Neural progenitor cell (in vitro differentiated cells): Measurements from ENCODE around the gene APOE. TPM values are rescaled to one million over a fixed set of nuclear protein-coding genes. Genes with fewer than 3 reads are reported as not detected.

Source experiments
- DNase-seq: peaks from one replicate; pipeline ENCODE4 v3.0.0-alpha.2; 2016; ENCODE audit warnings: low spot score
- H2AFZ ChIP-seq: fragments of 200-600 bp; sonication (generic); replicated peaks from 2 replicates; pipeline ENCODE4 v1.6.1; 2016; ENCODE audit warnings: antibody characterized with exemption
- H3F3A ChIP-seq: fragments of 200-600 bp; sonication (generic); 2 replicates; pipeline ENCODE4 v1.6.1; 2016; ENCODE audit warnings: antibody characterized with exemption, low read depth
- H3K27ac ChIP-seq: fragments of 200-600 bp; sonication (generic); 2 replicates; pipeline ENCODE4 v1.5.1; 2016; ENCODE audit warnings: mild to moderate bottlenecking
- H3K27me3 ChIP-seq: fragments of 200-600 bp; sonication (generic); 2 replicates; pipeline ENCODE4 v1.6.1; 2016; ENCODE audit warnings: mild to moderate bottlenecking, moderate library complexity
- H3K36me3 ChIP-seq: fragments of 200-600 bp; sonication (generic); 2 replicates; pipeline ENCODE4 v1.5.1; 2016
- H3K4me1 ChIP-seq: fragments of 200-600 bp; sonication (generic); 2 replicates; pipeline ENCODE4 v1.6.1; 2016; ENCODE audit warnings: mixed run types
- H3K4me2 ChIP-seq: fragments of 200-600 bp; sonication (generic); 2 replicates; pipeline ENCODE4 v1.6.1; 2016
- H3K4me3 ChIP-seq: fragments of 200-600 bp; sonication (generic); 2 replicates; pipeline ENCODE4 v1.5.1; 2016
- H3K79me2 ChIP-seq: fragments of 200-600 bp; sonication (generic); 2 replicates; pipeline ENCODE4 v1.6.1; 2016; ENCODE audit warnings: low read depth
- H3K9ac ChIP-seq: fragments of 200-600 bp; sonication (generic); 2 replicates; pipeline ENCODE4 v1.6.1; 2016
- H3K9me3 ChIP-seq: fragments of 200-600 bp; sonication (generic); 2 replicates; pipeline ENCODE4 v1.5.1; 2016; ENCODE audit warnings: low read depth
- H4K20me1 ChIP-seq: fragments of 200-600 bp; sonication (generic); 2 replicates; pipeline ENCODE4 v1.6.1; 2016; ENCODE audit warnings: low read depth
- H3K27ac Mint-ChIP-seq: 3 replicates; pipeline ENCODE4 v1.8.0; 2021; ENCODE audit warnings: mixed read lengths
- H3K27me3 Mint-ChIP-seq: 2 replicates; pipeline ENCODE4 v1.8.0; 2022; ENCODE audit warnings: low read depth, mild to moderate bottlenecking, inconsistent platforms, moderate library complexity, mixed read lengths; ENCODE audit not compliant: insufficient read depth
- H3K36me3 Mint-ChIP-seq: 3 replicates; pipeline ENCODE4 v1.8.0; 2021; ENCODE audit warnings: mixed read lengths
- H3K4me1 Mint-ChIP-seq: 3 replicates; pipeline ENCODE4 v1.8.0; 2021; ENCODE audit warnings: mixed read lengths
- H3K4me3 Mint-ChIP-seq: 3 replicates; pipeline ENCODE4 v1.8.0; 2021; ENCODE audit warnings: mild to moderate bottlenecking, moderate library complexity, mixed read lengths
- H3K9me3 Mint-ChIP-seq: 3 replicates; pipeline ENCODE4 v1.8.0; 2020; ENCODE audit warnings: mixed read lengths
- EZH2 ChIP-seq: fragments of 200-600 bp; sonication (generic); IDR thresholded peaks from 2 replicates; pipeline ENCODE4 v1.6.1; 2017; ENCODE audit warnings: antibody characterized with exemption, mild to moderate bottlenecking, moderate library complexity
- EZH2phosphoT487 ChIP-seq: fragments of 200-600 bp; sonication (generic); IDR thresholded peaks from 2 replicates; pipeline ENCODE4 v1.6.1; 2017; ENCODE audit warnings: antibody characterized with exemption
- total RNA-seq: library from RNA; depleted of rRNA; stranded (reverse); fragments of >200 nt; gene quantifications from 2 replicates; pipeline ENCODE4 v1.2.3, GENCODE V29; 2015; ENCODE audit warnings: low replicate concordance
- TF ChIP-seq, protein P1 (sequence below): fragments of 200-600 bp; sonication (generic); IDR thresholded peaks from 2 replicates; pipeline ENCODE4 v1.5.1; 2017; ENCODE audit warnings: antibody characterized with exemption, mild to moderate bottlenecking

Gene APOE
- total RNA-seq, 1 donor from 2014 or later, result 195 TPM

DNA sequence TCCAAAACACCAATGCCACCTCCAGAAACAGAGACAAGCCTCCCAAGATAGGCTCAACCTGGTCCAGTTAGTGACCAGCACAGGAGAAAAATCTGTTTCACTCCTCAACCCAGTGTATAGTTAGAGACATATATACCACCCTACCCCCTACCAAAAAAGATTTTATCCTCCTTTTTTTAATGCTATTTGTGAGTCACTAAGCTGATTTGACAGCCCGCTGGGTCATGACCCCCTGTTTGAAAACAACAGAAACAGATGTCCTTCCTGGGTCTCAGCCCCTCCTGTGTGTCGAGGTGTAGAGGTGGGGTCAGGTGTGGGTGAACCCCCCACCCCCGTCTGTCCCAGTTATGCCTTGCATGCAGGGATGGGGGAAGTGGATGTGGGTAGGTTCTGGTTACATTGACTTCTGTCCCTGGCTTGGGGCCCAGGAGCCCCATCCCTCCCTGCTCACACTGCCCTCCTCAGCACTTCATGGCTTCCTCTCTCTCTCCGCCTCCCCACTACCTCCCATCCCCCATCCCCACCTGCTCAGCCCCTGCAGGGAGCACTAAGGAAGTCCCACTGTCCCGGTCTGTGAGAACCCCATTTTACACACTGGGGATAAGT is 28.6 kb upstream of the APOE start:
- H3K9me3 Mint-ChIP-seq, result no peaks in the 10 kb centered on the region
- H3K36me3 Mint-ChIP-seq, result peaks cover 28% of the 10 kb centered on the region
- H3K4me3 ChIP-seq, result no peak overlapping the region
- H3K9ac ChIP-seq, result no peak overlapping the region
- no peaks in the 10 kb centered on the region for H3F3A ChIP-seq
- H3K4me2 ChIP-seq, result no peak overlapping the region
- peak overlapping the region; percentile 13 for H3K27ac Mint-ChIP-seq
- no peak overlapping the region for H2AFZ ChIP-seq
- peaks cover 29% of the 10 kb centered on the region for H4K20me1 ChIP-seq
- no peak for TF ChIP-seq EZH2
- TF ChIP-seq EZH2phosphoT487, result no peak
- TF ChIP-seq, protein P1, sequence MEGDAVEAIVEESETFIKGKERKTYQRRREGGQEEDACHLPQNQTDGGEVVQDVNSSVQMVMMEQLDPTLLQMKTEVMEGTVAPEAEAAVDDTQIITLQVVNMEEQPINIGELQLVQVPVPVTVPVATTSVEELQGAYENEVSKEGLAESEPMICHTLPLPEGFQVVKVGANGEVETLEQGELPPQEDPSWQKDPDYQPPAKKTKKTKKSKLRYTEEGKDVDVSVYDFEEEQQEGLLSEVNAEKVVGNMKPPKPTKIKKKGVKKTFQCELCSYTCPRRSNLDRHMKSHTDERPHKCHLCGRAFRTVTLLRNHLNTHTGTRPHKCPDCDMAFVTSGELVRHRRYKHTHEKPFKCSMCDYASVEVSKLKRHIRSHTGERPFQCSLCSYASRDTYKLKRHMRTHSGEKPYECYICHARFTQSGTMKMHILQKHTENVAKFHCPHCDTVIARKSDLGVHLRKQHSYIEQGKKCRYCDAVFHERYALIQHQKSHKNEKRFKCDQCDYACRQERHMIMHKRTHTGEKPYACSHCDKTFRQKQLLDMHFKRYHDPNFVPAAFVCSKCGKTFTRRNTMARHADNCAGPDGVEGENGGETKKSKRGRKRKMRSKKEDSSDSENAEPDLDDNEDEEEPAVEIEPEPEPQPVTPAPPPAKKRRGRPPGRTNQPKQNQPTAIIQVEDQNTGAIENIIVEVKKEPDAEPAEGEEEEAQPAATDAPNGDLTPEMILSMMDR, result no peak
- no peaks in the 10 kb centered on the region for H3K4me1 Mint-ChIP-seq
- no peaks in the 10 kb centered on the region for H3K27me3 ChIP-seq
- H3K36me3 ChIP-seq, result no peaks in the 10 kb centered on the region
- no peaks in the 10 kb centered on the region for H3K4me1 ChIP-seq
- DNase-seq, result no peak
- H3K27me3 Mint-ChIP-seq, result peaks cover 6% of the 10 kb centered on the region
- H3K9me3 ChIP-seq, result no peaks in the 10 kb centered on the region
- no peak overlapping the region for H3K27ac ChIP-seq
- H3K79me2 ChIP-seq, result no peaks in the 10 kb centered on the region
- no peak overlapping the region for H3K4me3 Mint-ChIP-seq

DNA sequence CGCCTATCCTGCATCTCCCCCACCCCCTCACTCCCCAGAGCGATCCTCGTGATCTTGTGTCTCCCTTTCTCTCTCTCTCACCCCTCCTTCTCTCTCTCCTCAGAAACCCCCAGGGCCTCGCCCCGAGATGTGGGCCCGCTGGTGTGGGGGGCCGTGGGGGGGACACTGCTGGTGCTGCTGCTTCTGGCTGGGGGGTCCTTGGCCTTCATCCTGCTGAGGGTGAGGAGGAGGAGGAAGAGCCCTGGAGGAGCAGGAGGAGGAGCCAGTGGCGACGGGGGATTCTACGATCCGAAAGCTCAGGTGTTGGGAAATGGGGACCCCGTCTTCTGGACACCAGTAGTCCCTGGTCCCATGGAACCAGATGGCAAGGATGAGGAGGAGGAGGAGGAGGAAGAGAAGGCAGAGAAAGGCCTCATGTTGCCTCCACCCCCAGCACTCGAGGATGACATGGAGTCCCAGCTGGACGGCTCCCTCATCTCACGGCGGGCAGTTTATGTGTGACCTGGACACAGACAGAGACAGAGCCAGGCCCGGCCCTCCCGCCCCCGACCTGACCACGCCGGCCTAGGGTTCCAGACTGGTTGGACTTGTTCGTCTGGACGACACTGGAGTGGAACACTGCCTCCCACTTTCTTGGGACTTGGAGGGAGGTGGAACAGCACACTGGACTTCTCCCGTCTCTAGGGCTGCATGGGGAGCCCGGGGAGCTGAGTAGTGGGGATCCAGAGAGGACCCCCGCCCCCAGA is 27.3 kb upstream of the APOE start:
- TF ChIP-seq, protein P1, result no peak
- TF ChIP-seq EZH2phosphoT487 (no peak), EZH2 (no peak)
- H3K4me3 ChIP-seq, result no peak overlapping the region
- H3K9me3 Mint-ChIP-seq, result no peaks in the 10 kb centered on the region
- no peak overlapping the region for H3K27ac Mint-ChIP-seq
- no peaks in the 10 kb centered on the region for H3K27me3 ChIP-seq
- no peak for DNase-seq
- no peaks in the 10 kb centered on the region for H3K9me3 ChIP-seq
- no peak overlapping the region for H3K4me3 Mint-ChIP-seq
- no peak overlapping the region for H2AFZ ChIP-seq
- H3F3A ChIP-seq, result no peaks in the 10 kb centered on the region
- peaks cover 5% of the 10 kb centered on the region for H3K27me3 Mint-ChIP-seq
- peaks cover 19% of the 10 kb centered on the region for H3K36me3 Mint-ChIP-seq
- H3K27ac ChIP-seq, result no peak overlapping the region
- H3K9ac ChIP-seq, result no peak overlapping the region
- H3K4me1 Mint-ChIP-seq, result no peaks in the 10 kb centered on the region
- H3K36me3 ChIP-seq, result no peaks in the 10 kb centered on the region
- no peaks in the 10 kb centered on the region for H3K4me1 ChIP-seq
- H3K79me2 ChIP-seq, result no peaks in the 10 kb centered on the region
- H4K20me1 ChIP-seq, result peaks cover 20% of the 10 kb centered on the region
- no peak overlapping the region for H3K4me2 ChIP-seq

DNA sequence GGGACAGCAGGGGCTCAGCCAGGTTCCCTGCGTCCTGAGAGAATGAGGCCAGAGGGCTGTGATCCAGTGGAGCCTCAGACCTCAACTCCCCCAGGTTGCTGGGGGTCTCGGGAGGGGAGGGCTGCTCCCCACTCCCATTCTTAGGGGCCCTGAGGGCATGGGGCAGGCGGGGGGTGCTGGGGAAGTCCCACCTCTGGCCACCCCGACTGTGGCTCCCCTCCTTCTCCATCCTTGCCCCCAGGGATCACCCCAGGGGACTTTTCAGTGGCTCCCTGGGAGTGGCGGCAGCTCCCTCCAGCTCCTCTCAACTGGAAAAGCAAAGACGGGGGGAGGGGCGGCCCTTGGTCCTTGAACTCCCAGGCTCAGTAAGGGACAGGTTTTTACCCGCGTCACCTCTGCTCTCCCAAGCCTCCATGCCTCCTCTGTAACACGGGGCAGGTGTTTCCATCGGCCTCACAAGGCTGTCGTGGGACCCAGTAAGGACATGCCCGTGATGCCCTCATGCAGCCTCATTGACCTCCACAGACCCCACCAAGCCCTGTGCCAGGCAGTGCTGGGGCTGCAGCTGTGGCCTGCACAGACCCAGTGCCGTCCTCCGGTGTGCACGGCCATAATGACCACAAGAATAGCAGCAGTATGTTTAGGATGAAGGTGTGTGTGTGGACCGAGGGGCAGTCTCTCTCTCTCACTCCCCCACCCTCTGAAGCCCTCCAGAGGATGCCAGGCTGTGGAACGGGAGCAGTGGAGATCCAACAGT is 26.1 kb upstream of the APOE start:
- Histone ChIP-seq H3K27ac (no peak overlapping the region), H3K79me2 (no peaks in the 10 kb centered on the region), H3K4me3 (no peak overlapping the region), H3F3A (no peaks in the 10 kb centered on the region), H3K27me3 (no peaks in the 10 kb centered on the region), H4K20me1 (peaks cover 16% of the 10 kb centered on the region), H3K9me3 (no peaks in the 10 kb centered on the region), H3K36me3 (no peaks in the 10 kb centered on the region), H3K4me2 (no peak overlapping the region), H3K9ac (no peak overlapping the region), H2AFZ (no peak overlapping the region), H3K4me1 (no peaks in the 10 kb centered on the region)
- TF ChIP-seq EZH2, result no peak
- no peak for TF ChIP-seq EZH2phosphoT487
- TF ChIP-seq, protein P1, result no peak
- Mint-ChIP-seq H3K4me1 (no peaks in the 10 kb centered on the region), H3K27me3 (peaks cover 5% of the 10 kb centered on the region), H3K9me3 (no peaks in the 10 kb centered on the region), H3K36me3 (peaks cover 16% of the 10 kb centered on the region), H3K27ac (peak overlapping the region; percentile 85), H3K4me3 (no peak overlapping the region)
- DNase-seq, result no peak
